Stimulated activated CD8-positive, alpha-beta memory T cell treated with anti-CD3 and anti-CD28 coated beads, Interleukin-4, amount 100 ng/mL, for 1 hour (primary cell): ENCODE measurements around the gene TTC21A.
"Not testable (repeated sequence)": the region's sequence is repeated elsewhere in the genome, so short reads cannot be mapped to it uniquely, and the experiment has no call there.

ENCODE experiments used
- DNase-seq, 2 donors: peaks; one replicate each; pipeline ENCODE4 v3.0.0-alpha.2; 2020; ENCODE audit warnings: low read depth in 2 of 2, low spot score in 1 of 2

The TTC21A gene

GRCh38 chr3:39107388-39108199 is at the start of gene TTC21A, which contains the start of gene GORASP1:
Gene TTC21A, plus strand, starts transcription at chr3:39107680. Its CDS starts 158 bp downstream, at chr3:39107838.
Gene GORASP1, minus strand, starts transcription at chr3:39107627. Its CDS starts 86 bp downstream, at chr3:39107541.
- DNase-seq: peak in 1 of 2 donors; percentile 37

GRCh38 chr3:39061228-39061627 is 46.3 kb upstream of the TTC21A start:
- not testable (repeated sequence) for DNase-seq

GRCh38 chr3:39062180-39062579 is 45.3 kb upstream of the TTC21A start:
- no peak for DNase-seq

GRCh38 chr3:39063143-39063542 is 44.3 kb upstream of the TTC21A start:
- no peak for DNase-seq

GRCh38 chr3:39064646-39065045 is 42.8 kb upstream of the TTC21A start:
- DNase-seq: no peak

- no peak for DNase-seq
Observed at GRCh38 chr3:39065197-39065596, 42.3 kb upstream of the TTC21A start.

GRCh38 chr3:39067286-39067685 is 40.2 kb upstream of the TTC21A start:
- DNase-seq: no peak

- DNase-seq: no peak
Observed at GRCh38 chr3:39068556-39068955, 38.9 kb upstream of the TTC21A start.

GRCh38 chr3:39075910-39076309 is 31.6 kb upstream of the TTC21A start:
- DNase-seq: no peak

- no peak for DNase-seq
Observed at GRCh38 chr3:39079530-39079929, 27.9 kb upstream of the TTC21A start.

GRCh38 chr3:39080026-39080425 is 27.5 kb upstream of the TTC21A start:
- DNase-seq: no peak

- no peak for DNase-seq
Observed at GRCh38 chr3:39082666-39083313, 24.7 kb upstream of the TTC21A start.

GRCh38 chr3:39086144-39086543 is 21.3 kb upstream of the TTC21A start:
- no peak for DNase-seq

- no peak for DNase-seq
Observed at GRCh38 chr3:39088456-39088855, 19.0 kb upstream of the TTC21A start.

GRCh38 chr3:39088889-39089288 is 18.6 kb upstream of the TTC21A start:
- no peak for DNase-seq

GRCh38 chr3:39090922-39091321 is 16.6 kb upstream of the TTC21A start:
- DNase-seq: no peak

- DNase-seq: no peak
Observed at GRCh38 chr3:39094851-39095677, 12.4 kb upstream of the TTC21A start.

- DNase-seq: no peak
Observed at GRCh38 chr3:39095778-39096177, 11.7 kb upstream of the TTC21A start.

- DNase-seq: no peak
Observed at GRCh38 chr3:39096775-39097174, 10.7 kb upstream of the TTC21A start.

- DNase-seq: no peak
Observed at GRCh38 chr3:39097716-39098472, 9.6 kb upstream of the TTC21A start.

- DNase-seq: no peak
Observed at GRCh38 chr3:39098473-39099000, 8.9 kb upstream of the TTC21A start.
